CD4-positive, alpha-beta memory T cell (primary cell): ENCODE results near the gene TAC3. TPM values are rescaled to one million over a fixed set of nuclear protein-coding genes. Genes with fewer than 3 reads are reported as not detected.

Source experiments
- CTCF ChIA-PET: fragments of 350-600 bp; sonication (Branson Sonifier 250); formaldehyde crosslinking; loops from one replicate; lab custom pipeline; 2021; ENCODE audit warnings: inconsistent platforms; ENCODE audit not compliant: partially characterized antibody; lab: Charles Lee
- POLR2A ChIA-PET: fragments of 350-600 bp; sonication (Branson Sonifier 250); formaldehyde crosslinking; loops from one replicate; lab custom pipeline; 2021; ENCODE audit not compliant: partially characterized antibody; lab: Charles Lee
- DNase-seq, 5 donors: peaks; one replicate each; pipeline versions ENCODE4 v3.0.0 to v3.0.0-alpha.2; 2020 to 2022; ENCODE audit warnings: mixed read lengths in 1 of 5
- H3K27ac ChIP-seq: one replicate; pipeline ENCODE4 v1.7.0; 2013; ENCODE audit warnings: low read depth, low read length
- H3K27me3 ChIP-seq: 2 replicates; pipeline ENCODE4 v1.7.0; 2013; ENCODE audit warnings: mild to moderate bottlenecking, low read length, moderate library complexity; ENCODE audit not compliant: insufficient read depth
- H3K36me3 ChIP-seq: 2 replicates; pipeline ENCODE4 v1.7.0; 2013; ENCODE audit warnings: mild to moderate bottlenecking, low read length, moderate library complexity; ENCODE audit not compliant: insufficient read depth
- H3K4me1 ChIP-seq: 2 replicates; pipeline ENCODE4 v1.7.0; 2013; ENCODE audit warnings: mild to moderate bottlenecking, low read length, moderate library complexity; ENCODE audit not compliant: insufficient read depth
- H3K4me3 ChIP-seq, 2 donors: one replicate each; pipeline ENCODE4 v1.7.0; 2013; ENCODE audit warnings: low read length in 2 of 2, mild to moderate bottlenecking in 1 of 2
- H3K9me3 ChIP-seq, 2 donors: one replicate each; pipeline ENCODE4 v1.7.0; 2013; ENCODE audit warnings: low read length in 2 of 2, control low read depth in 1 of 2; ENCODE audit not compliant: control insufficient read depth in 1 of 2
- H3K27ac Mint-ChIP-seq, 7 donors: one replicate each; pipeline ENCODE4 v1.8.0; 2020 to 2021; ENCODE audit warnings: mixed read lengths in 7 of 7, mild to moderate bottlenecking in 6 of 7, inconsistent platforms in 3 of 7, moderate library complexity in 3 of 7
- H3K27me3 Mint-ChIP-seq, 2 donors: one replicate each; pipeline ENCODE4 v1.8.0; 2020 to 2021; ENCODE audit warnings: mixed read lengths in 2 of 2
- H3K36me3 Mint-ChIP-seq, 2 donors: one replicate each; pipeline ENCODE4 v1.8.0; 2020 to 2021; ENCODE audit warnings: mixed read lengths in 2 of 2, inconsistent platforms in 1 of 2, mild to moderate bottlenecking in 1 of 2
- H3K4me1 Mint-ChIP-seq, 4 donors: one replicate each; pipeline ENCODE4 v1.8.0; 2020 to 2021; ENCODE audit warnings: mixed read lengths in 4 of 4, mild to moderate bottlenecking in 1 of 4
- H3K4me3 Mint-ChIP-seq, 8 donors: one replicate each; pipeline ENCODE4 v1.8.0; 2020 to 2021; ENCODE audit warnings: mixed read lengths in 8 of 8, mild to moderate bottlenecking in 7 of 8, moderate library complexity in 6 of 8, inconsistent platforms in 3 of 8
- H3K9me3 Mint-ChIP-seq, 8 donors: one replicate each; pipeline ENCODE4 v1.8.0; 2020 to 2021; ENCODE audit warnings: mixed read lengths in 8 of 8, mild to moderate bottlenecking in 5 of 8, inconsistent platforms in 3 of 8, moderate library complexity in 1 of 8
- intact Hi-C: fragments of 100-400 bp; cut with micrococcal nuclease; formaldehyde crosslinking; loops from one replicate; pipeline ENCODE4 v1.15.1; 2023
- polyA plus RNA-seq, 2 donors: library from polyadenylated mRNA; unstranded; fragments of 300-500 nt; fragmentation: Illumina TruSeq; gene quantifications; one replicate each; pipeline ENCODE4 v1.2.3, GENCODE V29; 2021
- total RNA-seq, 2 experiments: library from RNA; stranded (reverse); gene quantifications; one replicate each; pipeline ENCODE4 v1.2.3, GENCODE V29; 2021

The TAC3 gene
- total and polyA plus RNA-seq, 4 experiments from 2014 or later, result 0.36 TPM; not detected in 3

DNA sequence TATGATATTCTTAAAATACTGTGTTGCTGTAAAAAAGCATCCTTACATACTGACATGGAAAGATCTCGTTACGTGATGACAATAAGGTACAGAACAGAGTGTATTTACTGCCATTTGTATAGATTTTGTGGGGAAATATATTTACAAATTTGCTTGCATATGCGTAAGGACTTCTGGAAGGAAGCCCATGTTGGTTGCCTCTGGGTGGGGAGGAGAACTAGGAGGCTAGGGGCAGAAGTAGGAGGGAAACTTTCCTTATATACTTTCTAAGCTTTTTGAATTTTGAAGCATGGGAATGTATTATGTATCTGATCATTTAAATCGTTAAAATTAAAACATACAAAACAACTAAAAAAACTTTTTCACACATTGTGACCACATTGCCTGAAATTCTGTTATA lies 23.9 kb upstream of the TAC3 start:
- H3K9me3 Mint-ChIP-seq, result no peaks in the 10 kb centered on the region
- Histone ChIP-seq H3K27me3 (no peaks in the 10 kb centered on the region), H3K36me3 (no peaks in the 10 kb centered on the region), H3K9me3 (no peaks in the 10 kb centered on the region), H3K4me1 (no peaks in the 10 kb centered on the region), H3K27ac (no peak overlapping the region), H3K4me3 (no peak overlapping the region)
- H3K4me3 Mint-ChIP-seq, result no peak overlapping the region
- H3K36me3 Mint-ChIP-seq, result no peaks in the 10 kb centered on the region
- intact Hi-C loops, result no loop called here
- DNase-seq, result no peak
- peaks cover 3 to 4% of the 10 kb centered on the region in 2 donors for H3K27me3 Mint-ChIP-seq
- H3K4me1 Mint-ChIP-seq, result peaks cover 0 to 2% (median 0%) of the 10 kb centered on the region in 4 donors
- ChIA-PET POLR2A (interaction anchor here (0.8 kb wide), 1 partner anchor 28 kb away, joined by 3 read pairs; no protein-coding TSS in a partner anchor), CTCF (interaction anchor here (1.6 kb wide), 1 partner anchor 8 kb away, joined by 3 read pairs; no protein-coding TSS in a partner anchor)
- peak overlapping the region in 1 of 7 donors; percentile 17 for H3K27ac Mint-ChIP-seq

DNA sequence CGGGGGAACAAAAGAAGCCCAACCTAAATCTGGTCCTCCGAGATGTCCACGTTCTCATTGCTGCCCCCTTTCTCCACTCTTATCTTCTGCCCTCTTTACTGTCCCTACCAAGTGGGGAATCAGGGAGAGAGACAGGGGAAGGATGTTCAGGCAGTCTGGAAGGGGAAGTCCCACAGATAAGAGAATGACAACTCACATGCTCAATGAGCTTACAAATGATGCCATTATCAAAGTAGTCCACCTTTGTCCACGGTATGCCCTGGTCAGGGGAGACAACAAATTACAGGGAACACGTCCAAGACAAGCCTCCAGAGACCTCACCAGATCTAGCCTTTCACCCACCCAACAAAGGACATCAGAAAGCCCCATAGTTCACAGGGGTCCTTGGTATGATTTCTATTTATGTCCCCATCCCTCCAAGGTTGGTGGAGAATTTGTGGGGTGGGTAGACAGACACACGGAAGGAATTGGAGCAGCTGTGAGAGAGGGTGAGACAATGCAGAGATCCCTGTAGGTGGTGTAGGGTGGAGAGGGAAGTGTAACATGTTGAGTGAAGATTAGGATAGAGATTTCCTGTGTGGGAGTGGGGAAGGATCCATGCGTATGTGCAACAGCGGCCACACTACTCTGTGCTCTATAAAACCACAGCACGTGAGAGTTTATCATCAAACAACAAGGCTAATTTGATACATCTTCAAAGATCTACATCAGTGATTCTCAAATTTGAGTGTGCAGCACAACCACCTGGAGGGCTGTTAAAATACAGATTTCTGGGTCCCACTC lies 22.9 kb upstream of the TAC3 start:
- Histone ChIP-seq H3K27ac (no peak overlapping the region), H3K9me3 (no peaks in the 10 kb centered on the region), H3K4me3 (no peak overlapping the region), H3K27me3 (no peaks in the 10 kb centered on the region), H3K4me1 (no peaks in the 10 kb centered on the region), H3K36me3 (no peaks in the 10 kb centered on the region)
- intact Hi-C loops, result no loop called here
- Mint-ChIP-seq H3K9me3 (no peaks in the 10 kb centered on the region), H3K36me3 (no peaks in the 10 kb centered on the region), H3K4me1 (peaks cover 0 to 2% (median 0%) of the 10 kb centered on the region in 4 donors), H3K27me3 (peaks cover 3 to 4% of the 10 kb centered on the region in 2 donors), H3K4me3 (no peak overlapping the region), H3K27ac (peak overlapping the region in 1 of 7 donors; percentile 2)
- ChIA-PET POLR2A (no interaction called here), CTCF (interaction anchor here (1.3 to 1.6 kb wide), 2 partner anchors 9 to 31 kb away, joined by 3 to 4 read pairs; no protein-coding TSS in a partner anchor)
- no peak for DNase-seq

DNA sequence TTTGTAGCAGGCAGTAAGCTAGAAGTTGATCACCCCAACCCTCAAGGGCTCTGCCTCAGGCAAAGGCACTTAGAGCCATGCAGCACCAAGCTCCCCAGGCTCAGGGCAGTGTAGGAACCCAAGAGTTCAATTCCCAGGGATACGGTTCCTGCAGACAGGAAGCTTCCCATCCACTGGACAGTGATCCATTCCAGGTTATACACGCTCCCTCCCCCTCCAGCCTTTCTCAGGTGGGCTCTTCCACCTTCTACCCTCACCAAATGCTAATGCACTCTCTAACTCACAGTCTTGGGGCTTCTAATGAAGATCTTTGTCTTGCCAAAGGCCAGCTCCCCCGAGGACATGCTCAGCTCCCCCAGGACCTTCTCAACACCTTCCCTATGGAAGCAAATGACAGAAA lies 20.9 kb upstream of the TAC3 start:
- Mint-ChIP-seq H3K27ac (no peak overlapping the region), H3K9me3 (no peaks in the 10 kb centered on the region), H3K27me3 (peaks cover 3 to 4% of the 10 kb centered on the region in 2 donors), H3K4me1 (peaks cover 0 to 4% (median under 1%) of the 10 kb centered on the region in 4 donors), H3K36me3 (no peaks in the 10 kb centered on the region), H3K4me3 (no peak overlapping the region)
- no peak overlapping the region for H3K4me3 ChIP-seq
- H3K36me3 ChIP-seq, result no peaks in the 10 kb centered on the region
- POLR2A ChIA-PET, result no interaction called here
- H3K9me3 ChIP-seq, result no peaks in the 10 kb centered on the region
- CTCF ChIA-PET, result interaction anchor here (1.1 to 1.2 kb wide), 2 partner anchors 26 to 33 kb away, joined by 3 read pairs; no protein-coding TSS in a partner anchor
- H3K4me1 ChIP-seq, result no peaks in the 10 kb centered on the region
- intact Hi-C loops, result no loop called here
- DNase-seq, result no peak
- H3K27me3 ChIP-seq, result no peaks in the 10 kb centered on the region
- H3K27ac ChIP-seq, result no peak overlapping the region

DNA sequence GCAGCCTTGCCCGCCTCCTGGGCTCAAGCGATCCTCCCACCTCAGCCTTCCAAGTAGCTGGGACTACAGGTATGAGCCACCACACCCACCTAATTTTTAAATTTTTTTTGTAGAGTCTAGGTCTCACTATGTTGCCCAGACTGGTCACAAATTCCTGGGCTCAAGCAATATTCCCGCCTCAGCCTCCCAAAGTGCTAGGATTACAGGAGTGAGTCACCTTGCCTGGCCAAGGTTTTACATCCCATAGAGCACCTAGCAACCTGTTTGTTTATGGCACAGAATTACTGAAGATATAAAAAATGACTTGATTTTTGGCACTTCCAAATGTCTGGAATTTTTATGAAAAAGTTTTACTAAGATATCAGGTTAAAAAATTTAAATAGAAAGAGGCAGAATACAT lies 17.1 kb upstream of the TAC3 start:
- H3K27me3 ChIP-seq, result no peaks in the 10 kb centered on the region
- Mint-ChIP-seq H3K27me3 (peaks cover 0 to 4% of the 10 kb centered on the region in 2 donors), H3K27ac (no peak overlapping the region), H3K9me3 (no peaks in the 10 kb centered on the region), H3K4me3 (no peak overlapping the region), H3K36me3 (no peaks in the 10 kb centered on the region), H3K4me1 (peaks cover 15 to 24% (median 19%) of the 10 kb centered on the region in 4 donors)
- ChIA-PET POLR2A (no interaction called here), CTCF (interaction anchor here (1.4 kb wide), 1 partner anchor 22 kb away, joined by 5 read pairs; no protein-coding TSS in a partner anchor)
- H3K36me3 ChIP-seq, result no peaks in the 10 kb centered on the region
- H3K4me1 ChIP-seq, result peaks cover 14% of the 10 kb centered on the region
- no peak for DNase-seq
- H3K4me3 ChIP-seq, result no peak overlapping the region
- H3K9me3 ChIP-seq, result no peaks in the 10 kb centered on the region
- intact Hi-C loops, result no loop called here
- H3K27ac ChIP-seq, result no peak overlapping the region

DNA sequence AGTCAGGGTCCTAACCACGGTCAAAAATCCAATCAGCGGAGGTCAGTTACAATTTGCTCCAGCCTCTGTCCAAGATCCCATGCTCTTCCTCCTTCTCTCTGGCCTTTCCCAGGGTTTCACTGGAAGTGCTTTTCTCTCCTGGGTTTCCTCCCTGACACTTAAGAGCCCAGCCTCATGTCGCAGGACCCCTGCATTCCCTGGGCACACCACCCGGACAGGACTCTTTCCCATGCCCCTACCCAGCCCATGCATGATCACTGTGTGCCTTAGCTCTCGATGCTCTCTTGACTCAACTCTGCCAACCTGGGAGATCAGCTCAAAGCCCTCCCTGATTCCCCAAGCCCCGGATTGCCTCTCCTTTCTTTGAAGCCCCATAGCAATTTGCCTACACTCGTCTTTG lies 15.5 kb upstream of the TAC3 start:
- Mint-ChIP-seq H3K27ac (peak overlapping the region in 4 of 7 donors; percentile 53 to 71 (median 56)), H3K9me3 (peaks cover 0 to 2% (median 0%) of the 10 kb centered on the region in 8 donors), H3K4me3 (no peak overlapping the region), H3K4me1 (peaks cover 23 to 35% (median 29%) of the 10 kb centered on the region in 4 donors), H3K27me3 (peaks cover 0 to 2% of the 10 kb centered on the region in 2 donors), H3K36me3 (no peaks in the 10 kb centered on the region)
- Histone ChIP-seq H3K27ac (no peak overlapping the region), H3K27me3 (no peaks in the 10 kb centered on the region), H3K9me3 (no peaks in the 10 kb centered on the region), H3K4me1 (peaks cover 29% of the 10 kb centered on the region), H3K4me3 (no peak overlapping the region), H3K36me3 (no peaks in the 10 kb centered on the region)
- intact Hi-C loops, result no loop called here
- POLR2A ChIA-PET, result interaction anchor here (0.6 to 1.0 kb wide), 2 partner anchors 29 to 81 kb away, joined by 3 to 4 read pairs; no protein-coding TSS in a partner anchor
- no peak for DNase-seq
- CTCF ChIA-PET, result interaction anchor here (0.9 to 2.7 kb wide), 6 partner anchors 10 to 80 kb away, joined by 3 to 18 read pairs (median 4); partner anchors contain the start of genes MYO1A and STAT6

DNA sequence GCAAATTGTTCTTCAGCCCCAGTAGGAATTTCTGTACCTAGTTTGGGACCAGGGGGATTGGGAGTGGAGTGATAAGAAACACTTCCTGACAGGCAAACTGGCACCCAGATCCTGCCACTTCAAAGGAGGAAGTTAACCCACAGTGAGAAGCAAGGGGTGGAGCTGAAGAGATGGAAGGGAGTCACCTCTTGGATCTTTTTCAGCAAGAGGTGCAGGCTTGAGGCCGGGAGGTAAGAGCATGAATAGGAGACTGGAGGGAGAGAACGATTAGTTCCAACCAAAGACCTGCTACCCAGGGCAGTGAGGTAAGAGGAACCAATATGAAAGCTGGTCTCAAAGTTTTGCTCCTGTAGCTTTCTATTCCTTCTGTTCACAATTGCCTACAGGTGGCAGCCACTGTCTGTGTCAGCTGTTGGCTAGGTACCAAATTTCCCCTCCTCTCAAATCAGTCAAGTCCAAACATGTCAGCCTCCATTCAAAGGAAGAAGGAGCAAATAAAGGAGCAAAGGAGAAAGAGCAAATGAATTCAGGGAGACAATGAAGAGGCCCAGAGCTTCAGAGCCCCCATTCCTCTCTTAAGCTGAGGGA lies 14.9 kb upstream of the TAC3 start:
- POLR2A ChIA-PET, result interaction anchor here (0.6 to 1.0 kb wide), 2 partner anchors 29 to 81 kb away, joined by 3 to 4 read pairs; no protein-coding TSS in a partner anchor

More for the DNA sequence above, 14.9 kb upstream of the TAC3 start:
- peaks cover 0 to 2% (median 0%) of the 10 kb centered on the region in 8 donors for H3K9me3 Mint-ChIP-seq
- Histone ChIP-seq H3K36me3 (no peaks in the 10 kb centered on the region), H3K4me1 (peaks cover 30% of the 10 kb centered on the region), H3K4me3 (no peak overlapping the region), H3K27me3 (no peaks in the 10 kb centered on the region), H3K27ac (no peak overlapping the region), H3K9me3 (no peaks in the 10 kb centered on the region)
- peaks cover 0 to 2% of the 10 kb centered on the region in 2 donors for H3K27me3 Mint-ChIP-seq
- peaks cover 23 to 40% (median 35%) of the 10 kb centered on the region in 4 donors for H3K4me1 Mint-ChIP-seq
- intact Hi-C loops, result no loop called here
- DNase-seq, result peak in 4 of 5 donors; percentile 17 to 29 (median 22)
- H3K4me3 Mint-ChIP-seq, result peak overlapping the region in 7 of 8 donors; percentile 25 to 60 (median 37)
- H3K36me3 Mint-ChIP-seq, result no peaks in the 10 kb centered on the region
- peak overlapping the region in 4 of 7 donors; percentile 26 to 72 (median 38) for H3K27ac Mint-ChIP-seq
- CTCF ChIA-PET, result interaction anchor here (0.7 to 2.7 kb wide), 6 partner anchors 19 to 90 kb away, joined by 3 to 18 read pairs (median 4); partner anchors contain the start of genes MYO1A and STAT6
